OCI-LY7 (cell line): ENCODE results near the gene PPID. TPM values are rescaled to one million over a fixed set of nuclear protein-coding genes. Genes with fewer than 3 reads are reported as not detected.

Source experiments
- BruUV-seq: library from RNA; stranded (reverse); fragments of 400-500 nt; replicated peaks from 2 replicates; lab custom pipeline; 2021; lab: Mats Ljungman, UMichigan
- CTCF ChIA-PET: fragments of 300-600 bp; sonication (Branson Sonifier 250); formaldehyde crosslinking; loops from one replicate; lab custom pipeline; 2022; ENCODE audit warnings: antibody characterized with exemption; ENCODE audit not compliant: unreplicated experiment; lab: Charles Lee
- POLR2A ChIA-PET: fragments of 300-600 bp; sonication (Branson Sonifier 250); formaldehyde crosslinking; loops from one replicate; lab custom pipeline; 2022; ENCODE audit warnings: antibody characterized with exemption; lab: Charles Lee
- DNase-seq: peaks from one replicate; pipeline ENCODE4 v3.0.0-alpha.2; 2015; ENCODE audit warnings: low spot score
- H2AFZ ChIP-seq: fragments of 200-600 bp; sonication (generic), shearing (Covaris generic); 2 replicates; pipeline ENCODE4 v1.6.1; 2014; ENCODE audit warnings: mild to moderate bottlenecking, antibody characterized with exemption, low read length, moderate library complexity
- H3K27ac ChIP-seq: fragments of 200-600 bp; sonication (generic); 2 replicates; pipeline ENCODE4 v1.5.1; 2014; ENCODE audit warnings: mixed run types, low read depth, mild to moderate bottlenecking, moderate library complexity, low read length, inconsistent platforms; ENCODE audit not compliant: poor library complexity, severe bottlenecking
- H3K36me3 ChIP-seq: fragments of 200-600 bp; sonication (generic); 2 replicates; pipeline ENCODE4 v1.6.1; 2014; ENCODE audit warnings: mild to moderate bottlenecking, antibody characterized with exemption, low read length, moderate library complexity, mixed read lengths; ENCODE audit not compliant: insufficient read depth
- H3K4me1 ChIP-seq: fragments of 200-600 bp; sonication (generic); 2 replicates; pipeline ENCODE4 v1.5.1; 2014; ENCODE audit warnings: mild to moderate bottlenecking, low read length; ENCODE audit not compliant: insufficient read depth, poor library complexity, severe bottlenecking
- H3K4me2 ChIP-seq: fragments of 200-600 bp; sonication (generic); 2 replicates; pipeline ENCODE4 v1.6.1; 2014; ENCODE audit warnings: mild to moderate bottlenecking, low read length
- H3K4me3 ChIP-seq: fragments of 200-600 bp; sonication (generic); 2 replicates; pipeline ENCODE4 v1.5.1; 2014; ENCODE audit warnings: mild to moderate bottlenecking, low read depth, low read length; ENCODE audit not compliant: poor library complexity, severe bottlenecking
- H3K79me2 ChIP-seq: fragments of 200-600 bp; sonication (generic); 2 replicates; pipeline ENCODE4 v1.6.1; 2016; ENCODE audit warnings: low read depth, mild to moderate bottlenecking, low read length, moderate library complexity, mixed read lengths; ENCODE audit not compliant: insufficient read depth
- H3K9me2 ChIP-seq: fragments of 200-600 bp; sonication (generic); 2 replicates; pipeline ENCODE4 v1.6.1; 2016; ENCODE audit warnings: mild to moderate bottlenecking, low read length, mixed read lengths; ENCODE audit not compliant: insufficient read depth
- H3K9me3 ChIP-seq: fragments of 200-600 bp; sonication (generic); 2 replicates; pipeline ENCODE4 v1.6.1; 2014; ENCODE audit warnings: mild to moderate bottlenecking, mixed run types, low read length, mixed read lengths
- H4K20me1 ChIP-seq: fragments of 200-600 bp; sonication (generic); 2 replicates; pipeline ENCODE4 v1.6.1; 2014; ENCODE audit warnings: mild to moderate bottlenecking, antibody characterized with exemption, low read length, moderate library complexity, mixed read lengths; ENCODE audit not compliant: insufficient read depth
- CTCF ChIP-seq: fragments of 200-600 bp; sonication (generic); conservative IDR thresholded peaks from 2 replicates; pipeline ENCODE4 v1.5.1; 2014; ENCODE audit warnings: mild to moderate bottlenecking, antibody characterized with exemption, low read length, moderate library complexity, mixed read lengths
- EZH2phosphoT487 ChIP-seq: fragments of 200-600 bp; sonication (generic); IDR thresholded peaks from 2 replicates; pipeline ENCODE4 v1.6.1; 2018; ENCODE audit warnings: low read depth, borderline replicate concordance, mild to moderate bottlenecking, mixed run types, antibody characterized with exemption, low read length, moderate library complexity, mixed read lengths
- intact Hi-C: fragments of 100-400 bp; cut with micrococcal nuclease; formaldehyde crosslinking; loops from one replicate; pipeline ENCODE4 v1.10.0; 2022; ENCODE audit not compliant: unreplicated experiment
- total RNA-seq, 2 experiments: library from RNA; depleted of rRNA in 1 of 2; stranded (reverse); fragments of >200 nt in 1 of 2; shearing (Covaris generic) in 1 of 2; gene quantifications; 2 replicates each; pipeline ENCODE4 v1.2.3, GENCODE V29; 2014 to 2022

PPID gene
- total RNA-seq, 2 experiments from 2014 or later, result 21.2 to 27.3 TPM

- H3K27ac ChIP-seq, result no peak overlapping the region
- no peaks in the 10 kb centered on the region for H3K9me2 ChIP-seq
- no TSS peak for BruUV-seq
- no peak overlapping the region for H3K4me3 ChIP-seq
- no peak for DNase-seq
- no peaks in the 10 kb centered on the region for H4K20me1 ChIP-seq
- intact Hi-C loops, result no loop called here
- POLR2A ChIA-PET, result no interaction called here
- CTCF ChIA-PET, result no interaction called here
- no peak for TF ChIP-seq CTCF
- TF ChIP-seq EZH2phosphoT487, result no peak
- no peaks in the 10 kb centered on the region for H3K36me3 ChIP-seq
- no peaks in the 10 kb centered on the region for H3K9me3 ChIP-seq
- no peak overlapping the region for H2AFZ ChIP-seq
- no peaks in the 10 kb centered on the region for H3K4me1 ChIP-seq
- H3K79me2 ChIP-seq, result no peaks in the 10 kb centered on the region
- H3K4me2 ChIP-seq, result no peak overlapping the region
These were observed 43.3 kb upstream of the PPID start for GRCh38 chr4:158766434-158767044.

- Histone ChIP-seq H3K27ac (no peak overlapping the region), H3K36me3 (no peaks in the 10 kb centered on the region), H3K4me1 (no peaks in the 10 kb centered on the region), H3K9me3 (no peaks in the 10 kb centered on the region), H4K20me1 (no peaks in the 10 kb centered on the region), H3K4me3 (no peak overlapping the region), H3K9me2 (no peaks in the 10 kb centered on the region), H2AFZ (no peak overlapping the region), H3K4me2 (no peak overlapping the region), H3K79me2 (no peaks in the 10 kb centered on the region)
- intact Hi-C loops, result no loop called here
- CTCF ChIA-PET, result no interaction called here
- DNase-seq, result no peak
- TF ChIP-seq EZH2phosphoT487 (no peak), CTCF (no peak)
- no TSS peak for BruUV-seq
- POLR2A ChIA-PET, result no interaction called here
These were observed 40.3 kb upstream of the PPID start for GRCh38 chr4:158763462-158763861.

- Histone ChIP-seq H3K9me2 (no peaks in the 10 kb centered on the region), H3K4me2 (no peak overlapping the region), H3K4me1 (no peaks in the 10 kb centered on the region), H3K79me2 (no peaks in the 10 kb centered on the region), H3K36me3 (no peaks in the 10 kb centered on the region), H3K27ac (no peak overlapping the region), H4K20me1 (no peaks in the 10 kb centered on the region), H3K4me3 (no peak overlapping the region), H2AFZ (no peak overlapping the region), H3K9me3 (no peaks in the 10 kb centered on the region)
- CTCF ChIA-PET, result no interaction called here
- BruUV-seq, result no TSS peak
- no peak for DNase-seq
- intact Hi-C loops, result no loop called here
- POLR2A ChIA-PET, result interaction anchor here (0.6 kb wide), 1 partner anchor 37 kb away, joined by 3 read pairs; no protein-coding TSS in a partner anchor
- TF ChIP-seq CTCF, result no peak
- TF ChIP-seq EZH2phosphoT487, result no peak
These were observed 39.4 kb upstream of the PPID start for GRCh38 chr4:158762553-158762952.
